NCI-H2171 treated with DMSO at 0.1 percent for 48 hours (cell line): ENCODE results near the gene MAP2K6.

Experiments
- DNase-seq: peaks from one replicate; lab custom pipeline; 2025; lab: John Stamatoyannopoulos, UW

Gene MAP2K6

DNA sequence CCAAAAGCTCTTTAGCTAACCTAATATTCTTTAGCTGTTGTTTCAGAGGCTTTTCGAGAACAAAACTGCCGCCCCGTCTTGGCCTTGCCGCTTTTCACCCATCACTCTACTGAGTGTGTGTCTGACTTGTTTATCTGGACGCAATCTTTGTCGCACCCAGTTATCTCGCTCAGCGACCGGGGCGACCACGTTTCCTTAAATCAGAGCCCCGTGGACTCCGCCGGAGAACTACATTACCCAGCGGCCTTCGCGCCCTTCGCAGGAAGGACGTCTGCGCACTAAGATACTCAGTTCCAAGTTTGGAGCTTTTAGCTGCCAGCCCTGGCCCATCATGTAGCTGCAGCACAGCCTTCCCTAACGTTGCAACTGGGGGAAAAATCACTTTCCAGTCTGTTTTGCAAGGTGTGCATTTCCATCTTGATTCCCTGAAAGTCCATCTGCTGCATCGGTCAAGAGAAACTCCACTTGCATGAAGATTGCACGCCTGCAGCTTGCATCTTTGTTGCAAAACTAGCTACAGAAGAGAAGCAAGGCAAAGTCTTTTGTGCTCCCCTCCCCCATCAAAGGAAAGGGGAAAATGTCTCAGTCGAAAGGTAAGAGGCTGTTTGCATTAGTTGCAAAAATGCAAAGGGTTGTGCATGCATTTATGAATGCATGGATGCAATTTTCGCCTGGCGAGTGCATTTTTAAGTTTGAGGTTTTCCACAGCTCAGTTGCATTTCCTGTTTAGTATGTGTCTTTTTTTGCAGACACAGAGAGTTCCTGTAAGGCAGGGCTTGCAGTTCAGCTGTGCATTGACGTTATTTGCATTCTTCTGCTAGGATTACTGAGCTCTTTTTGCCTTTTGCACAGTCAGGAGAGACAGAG is at the start of gene MAP2K6:
Gene MAP2K6 (plus strand): TSS at position 290 of the 867 bp plus-strand sequence. CDS start 288 bp downstream, at position 578.
- peak; percentile 70 for DNase-seq

DNA sequence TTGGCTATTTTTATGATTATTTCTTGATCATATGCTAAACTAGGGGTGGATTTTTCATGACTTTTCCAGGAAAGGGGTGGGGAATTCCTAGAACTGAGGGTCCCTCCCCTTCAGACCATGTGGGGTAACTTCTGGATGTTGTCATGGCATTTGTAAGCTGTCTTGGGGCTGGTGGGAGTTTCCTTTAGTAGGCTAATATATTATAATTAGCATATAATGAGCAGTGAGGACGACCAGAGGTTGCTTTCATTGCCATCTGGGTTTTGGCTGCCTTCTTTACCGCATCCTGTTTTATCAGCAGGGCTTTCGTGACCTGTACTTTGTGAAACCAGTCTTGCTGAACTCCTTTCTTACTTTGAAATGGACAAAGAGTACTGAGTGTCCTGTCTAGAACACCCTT is 47.2 kb upstream of the MAP2K6 start:
- DNase-seq, result no peak

DNA sequence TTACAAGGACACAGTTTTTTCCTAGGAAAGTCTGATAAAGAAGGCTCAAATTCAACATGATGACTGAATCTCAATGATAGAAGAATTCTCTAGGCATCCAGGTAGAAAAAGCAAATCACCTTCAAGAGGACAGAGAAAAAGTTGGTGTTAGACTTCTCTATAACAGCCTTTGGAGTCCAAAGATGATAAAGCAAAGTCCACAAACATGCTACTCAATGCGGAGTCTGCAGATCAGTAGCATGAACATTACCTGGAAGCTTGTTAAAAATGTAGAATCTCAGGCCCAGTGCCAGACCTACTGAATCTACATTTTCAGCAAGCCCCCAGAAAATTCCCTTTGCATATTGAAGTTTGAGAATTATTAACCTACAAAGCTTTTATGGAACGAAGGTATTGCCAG is 41.4 kb upstream of the MAP2K6 start:
- DNase-seq, result no peak

DNA sequence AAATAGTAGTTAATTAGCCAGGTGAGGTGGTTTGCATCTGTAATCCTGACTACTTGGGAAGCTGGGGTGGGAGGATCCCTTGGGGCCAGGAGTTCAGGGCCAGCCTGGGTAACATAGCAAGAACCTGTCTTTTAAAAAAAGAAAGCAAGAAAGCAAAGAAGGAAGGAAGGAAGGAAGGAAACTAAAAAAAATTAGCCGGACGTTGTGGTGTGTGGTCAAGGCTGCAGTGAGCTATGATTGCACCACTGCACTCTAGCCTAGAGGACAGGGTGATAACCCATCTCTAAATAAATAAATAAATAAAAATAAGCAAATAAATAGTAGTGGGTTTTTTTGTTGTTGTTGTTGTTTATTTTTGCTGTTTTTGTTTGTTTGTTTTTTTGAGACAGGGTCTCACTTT is 39.3 kb upstream of the MAP2K6 start:
- DNase-seq, result no peak

DNA sequence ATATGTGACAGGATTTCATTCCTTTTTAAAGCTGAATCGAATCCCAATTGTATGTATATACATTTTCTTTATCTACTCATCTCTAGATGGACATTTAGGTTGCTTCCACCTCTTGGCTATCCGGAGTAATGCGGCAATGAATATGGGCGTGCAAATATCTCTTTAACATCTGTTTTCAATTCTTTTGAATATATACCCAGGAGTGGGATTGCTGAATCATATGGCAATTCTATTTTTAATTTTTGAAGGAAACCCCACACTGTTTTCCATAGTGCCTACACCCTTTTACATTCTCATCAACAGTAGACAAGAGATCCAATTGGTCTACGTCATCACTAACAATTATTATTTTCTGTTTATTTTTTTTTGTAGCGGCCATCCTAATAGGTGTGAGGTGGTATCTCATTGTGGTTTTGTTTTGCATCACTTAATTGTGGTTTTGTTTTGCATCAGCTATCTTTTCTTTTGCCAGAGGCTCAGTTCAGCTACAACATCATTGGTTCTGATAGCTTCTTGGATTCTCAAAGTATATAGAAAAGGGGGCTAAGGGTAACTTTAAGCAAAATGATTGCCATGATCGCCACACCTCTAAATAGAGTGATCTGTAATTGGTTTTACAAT is 25.6 kb upstream of the MAP2K6 start:
- DNase-seq, result no peak

DNA sequence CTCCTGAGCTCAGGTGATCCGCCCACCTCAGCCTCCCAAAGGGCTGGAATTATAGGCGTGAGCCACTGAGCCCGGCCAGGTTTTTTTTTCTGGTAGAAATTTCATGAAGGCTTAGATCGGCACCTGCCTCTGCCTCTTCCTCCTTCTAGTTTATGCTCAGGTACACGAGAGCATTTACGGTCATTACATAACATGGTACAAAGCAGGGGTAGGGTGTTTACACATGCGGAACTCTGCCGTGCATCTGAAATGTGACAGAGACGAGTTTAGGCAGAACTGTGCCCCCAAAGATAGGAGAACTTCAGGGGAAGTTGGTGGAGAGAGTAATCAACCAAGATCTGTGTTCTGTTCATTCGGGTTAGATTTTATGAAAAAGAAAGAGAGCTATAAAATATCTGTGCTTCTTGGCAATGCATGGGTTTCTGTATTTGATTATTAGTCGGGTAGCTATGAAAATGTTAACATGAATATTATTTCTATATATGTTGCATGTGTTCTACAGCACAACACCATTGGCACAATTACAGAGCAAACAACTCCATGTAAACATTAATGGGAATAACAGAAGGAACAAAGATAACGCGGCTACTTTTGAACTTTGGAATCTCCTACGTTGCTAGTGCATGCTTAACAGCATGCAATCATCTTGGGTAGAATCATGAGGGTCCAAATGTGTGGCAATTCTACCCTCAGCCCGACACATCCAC is 23.5 kb upstream of the MAP2K6 start:
- DNase-seq, result no peak

DNA sequence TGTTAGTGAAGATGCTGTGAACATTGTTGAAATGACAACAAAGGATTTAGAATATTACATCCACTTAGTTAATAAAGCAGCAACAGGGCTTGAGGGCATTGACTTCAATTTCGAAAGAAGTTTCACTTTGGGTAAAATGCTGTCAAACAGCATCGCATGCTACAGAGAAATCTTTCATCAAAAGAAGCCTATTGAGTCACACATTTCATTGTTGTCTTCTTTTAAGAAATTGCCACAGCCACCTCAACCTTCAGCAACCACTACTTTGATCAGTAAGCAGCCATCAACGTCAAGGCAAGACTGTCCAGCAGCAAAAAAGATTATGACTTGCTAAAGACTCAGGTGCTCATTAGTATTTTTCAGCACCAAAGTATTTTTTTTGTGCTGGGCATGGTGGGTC is 13.2 kb upstream of the MAP2K6 start:
- no peak for DNase-seq

DNA sequence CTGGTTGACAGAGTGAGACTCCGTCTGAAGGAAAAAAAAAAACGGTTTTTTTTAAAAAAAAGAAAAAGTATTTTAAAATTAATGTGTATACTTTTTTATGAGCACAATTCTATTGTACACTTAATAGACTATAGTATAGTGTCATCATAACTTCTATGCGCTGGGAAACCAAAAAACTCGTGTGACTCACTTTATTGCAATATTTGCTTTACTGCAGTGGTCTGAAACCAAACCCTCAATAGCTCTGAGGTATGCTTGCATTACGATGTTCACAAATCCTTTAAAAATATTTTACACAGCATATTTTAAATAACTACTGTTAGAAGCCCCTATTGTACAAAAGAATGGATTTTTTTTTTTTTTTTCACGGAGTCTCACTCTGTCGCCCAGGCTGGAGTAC is 12.4 kb upstream of the MAP2K6 start:
- no peak for DNase-seq

DNA sequence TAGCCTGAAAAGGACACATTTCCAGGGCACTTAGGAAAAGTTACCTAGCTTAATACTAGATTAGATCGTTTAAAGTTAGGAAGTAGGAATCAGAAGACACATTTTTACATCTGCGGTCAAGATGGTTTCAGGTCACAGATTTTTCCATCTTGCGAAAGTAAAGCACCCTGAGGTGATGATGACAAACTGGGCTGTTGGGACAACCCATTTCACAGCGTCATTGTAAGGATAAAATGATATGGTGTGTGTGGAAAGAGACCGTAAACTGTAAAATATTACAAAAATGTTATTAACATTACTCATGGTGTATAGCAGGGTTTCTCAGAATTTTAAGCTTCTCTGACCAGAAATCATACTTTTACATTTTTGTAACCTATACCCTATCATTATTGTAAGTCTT is 10.1 kb upstream of the MAP2K6 start:
- DNase-seq, result no peak

DNA sequence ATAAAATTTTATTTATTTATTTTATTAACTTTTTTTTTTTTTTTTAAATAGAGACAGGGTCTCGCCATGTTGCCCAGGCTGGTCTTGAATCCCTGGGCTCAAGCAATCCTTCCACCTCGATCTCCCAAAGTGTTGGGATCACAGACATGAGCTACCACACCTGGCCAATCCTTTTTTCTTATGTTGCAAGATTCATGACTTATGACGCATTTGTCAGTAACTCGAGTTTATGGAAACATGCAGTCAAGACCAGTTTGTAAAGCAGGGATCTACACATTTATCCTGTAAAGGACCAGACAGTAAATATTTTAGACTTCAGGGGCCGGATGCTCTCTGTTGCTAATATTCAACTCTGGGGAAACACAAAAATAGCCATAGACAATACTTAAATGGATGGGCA is 9.4 kb upstream of the MAP2K6 start:
- DNase-seq, result no peak

DNA sequence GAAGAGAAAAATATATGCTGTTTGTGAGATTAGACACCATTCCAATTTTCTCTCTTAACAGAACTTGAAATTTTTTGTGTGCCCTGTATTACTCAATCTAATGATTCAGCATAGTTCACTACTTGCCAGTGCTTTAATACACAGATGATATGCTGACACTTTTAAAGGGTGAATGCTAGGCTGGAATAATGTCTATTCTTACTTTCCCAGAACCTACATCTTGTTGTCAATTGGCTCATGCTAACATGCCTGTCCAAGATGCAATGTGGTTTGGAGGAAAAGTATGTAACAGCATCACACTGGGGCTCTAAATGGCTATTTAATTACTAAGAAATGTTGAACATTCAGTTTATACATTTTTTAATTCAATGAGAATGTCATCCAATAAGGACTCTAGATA is 7.6 kb upstream of the MAP2K6 start:
- DNase-seq, result no peak

DNA sequence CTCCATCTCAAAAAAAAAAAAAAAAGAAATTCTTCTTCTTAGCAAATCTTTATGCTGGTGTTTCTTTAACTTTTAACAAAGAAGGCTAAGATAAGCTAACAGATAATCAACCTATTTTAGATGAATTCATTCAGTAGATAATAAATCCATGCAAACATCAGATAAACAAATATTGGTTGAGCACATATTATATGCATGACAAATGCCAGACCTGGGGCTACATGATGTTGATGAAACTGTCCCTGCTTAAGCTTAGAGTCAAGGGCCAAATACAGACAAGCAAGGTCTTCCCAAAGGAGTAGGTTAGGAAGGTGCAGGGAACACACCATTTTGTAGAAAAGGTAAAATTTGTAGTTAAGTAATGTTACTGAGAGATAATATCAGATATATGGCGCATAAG is 6.7 kb upstream of the MAP2K6 start:
- DNase-seq, result no peak

DNA sequence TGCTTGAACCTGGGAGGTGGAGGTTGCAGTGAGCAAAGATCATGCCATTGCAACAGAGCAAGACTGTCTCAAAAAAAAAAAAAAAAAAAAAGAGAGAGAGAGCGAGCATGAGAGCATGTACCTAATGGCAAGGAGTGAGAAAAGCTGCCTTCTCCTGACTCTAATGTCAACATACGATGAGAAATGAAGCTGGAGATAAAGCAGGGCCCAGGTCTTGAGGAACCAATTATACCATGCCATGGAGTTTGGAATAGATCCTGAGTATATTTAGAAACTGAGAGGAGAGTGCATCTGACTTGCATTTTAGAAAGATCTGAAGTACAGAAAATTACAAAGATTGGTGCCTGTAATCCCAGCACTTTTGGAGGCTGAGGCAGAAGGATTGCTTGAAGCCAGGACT is 3.8 kb upstream of the MAP2K6 start:
- no peak for DNase-seq

DNA sequence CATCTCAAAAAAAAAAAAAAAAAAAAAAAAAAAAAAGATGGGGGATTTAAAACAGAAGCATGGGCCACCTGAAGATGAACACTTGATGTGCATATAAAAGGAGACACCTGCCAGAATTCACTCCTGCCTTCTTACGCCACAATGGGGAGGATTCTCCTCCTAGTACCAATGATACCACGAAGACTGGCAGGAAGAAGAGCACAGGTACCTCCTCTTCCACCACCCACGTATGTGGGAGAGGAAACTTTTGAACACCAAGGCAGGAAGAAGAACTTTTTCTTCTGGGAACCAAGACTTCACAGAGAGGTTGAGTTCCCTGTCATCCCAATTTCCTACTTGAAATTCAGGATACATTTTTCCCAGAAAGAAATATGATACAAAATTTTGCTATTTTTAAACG is 2.7 kb upstream of the MAP2K6 start:
- no peak for DNase-seq

DNA sequence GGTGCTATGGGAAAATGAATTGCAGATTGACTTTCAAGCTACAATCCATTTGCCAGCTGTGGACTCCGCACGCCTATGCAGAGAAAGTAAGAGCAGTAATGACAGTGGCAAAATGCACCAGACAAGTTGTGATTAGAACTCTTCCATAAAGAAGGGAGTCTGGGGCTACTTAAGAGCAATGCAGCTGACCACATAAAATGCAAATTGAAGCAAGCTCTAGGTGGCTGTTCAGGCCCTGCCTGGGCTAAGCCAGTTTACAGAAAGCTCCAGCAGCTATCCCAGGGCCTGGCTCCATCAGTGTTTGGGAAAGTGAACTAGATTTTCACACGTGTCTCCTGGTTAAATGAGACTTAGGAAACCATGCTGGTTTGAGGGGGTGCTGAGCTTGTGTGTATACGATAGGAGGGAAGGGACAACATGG is 2.2 kb upstream of the MAP2K6 start:
- no peak for DNase-seq

DNA sequence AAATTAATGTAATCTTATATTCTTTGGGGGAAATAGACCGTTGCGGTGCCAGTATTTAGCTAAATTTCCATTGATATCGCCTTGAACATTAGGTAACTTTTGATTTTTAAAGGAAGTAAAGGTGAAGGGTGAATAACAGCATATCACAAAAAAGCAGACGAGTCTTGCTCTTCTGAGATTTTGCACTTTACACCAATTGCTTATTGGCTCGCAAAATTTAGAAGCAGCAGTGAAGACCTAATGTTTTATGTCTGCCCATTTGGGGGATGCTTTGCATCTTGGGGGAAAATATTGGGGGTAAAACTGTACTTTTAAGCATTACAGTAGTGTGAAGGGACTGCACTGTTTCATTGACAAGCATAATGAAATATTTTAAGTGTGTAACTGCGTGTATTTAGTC is 934 bp downstream of the MAP2K6 start:
- DNase-seq, result no peak

DNA sequence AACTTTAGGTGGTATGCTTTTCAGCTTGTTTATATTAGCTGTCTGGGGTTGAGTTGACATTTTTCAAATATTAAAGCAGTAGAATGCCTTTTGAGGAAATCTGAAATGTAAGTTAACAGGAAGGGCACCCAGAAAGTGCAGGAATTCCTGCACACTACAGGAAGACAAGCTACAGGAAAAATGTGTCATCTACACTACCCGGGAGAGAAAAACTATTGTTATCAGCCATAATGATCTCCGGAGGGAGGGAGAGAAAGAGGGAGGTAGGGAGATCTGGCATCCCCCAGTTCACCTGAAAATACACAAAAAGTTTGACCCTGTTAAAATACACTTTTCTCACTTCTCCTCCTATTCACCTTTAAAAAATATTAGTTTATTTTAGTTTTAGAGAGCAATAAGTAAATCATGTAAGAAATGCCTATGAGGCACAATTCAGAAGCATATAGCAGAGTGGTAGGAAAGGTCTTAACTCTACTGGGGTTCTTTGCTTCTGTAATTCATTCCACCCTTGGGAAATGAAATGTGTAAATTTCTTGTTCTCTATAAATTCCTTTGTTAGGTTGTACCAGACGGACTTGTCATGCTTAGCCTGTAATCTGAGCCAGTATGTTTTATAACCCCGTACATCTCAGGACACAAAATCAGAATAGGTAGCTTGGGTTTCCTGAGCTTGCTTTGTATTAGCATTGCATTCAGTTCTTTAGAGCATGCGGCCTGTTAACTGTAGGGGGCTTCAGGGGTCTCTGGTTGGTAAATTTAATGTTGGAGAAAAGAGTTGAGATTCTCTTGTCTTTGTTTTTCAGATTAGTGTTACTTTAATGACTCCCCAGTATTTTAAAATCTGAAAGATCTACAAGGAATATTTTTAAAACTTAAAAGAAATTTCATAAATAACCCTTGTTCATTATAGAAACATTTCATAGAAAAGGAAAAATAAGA is 3.3 kb downstream of the MAP2K6 start:
- peak; percentile 53 for DNase-seq

DNA sequence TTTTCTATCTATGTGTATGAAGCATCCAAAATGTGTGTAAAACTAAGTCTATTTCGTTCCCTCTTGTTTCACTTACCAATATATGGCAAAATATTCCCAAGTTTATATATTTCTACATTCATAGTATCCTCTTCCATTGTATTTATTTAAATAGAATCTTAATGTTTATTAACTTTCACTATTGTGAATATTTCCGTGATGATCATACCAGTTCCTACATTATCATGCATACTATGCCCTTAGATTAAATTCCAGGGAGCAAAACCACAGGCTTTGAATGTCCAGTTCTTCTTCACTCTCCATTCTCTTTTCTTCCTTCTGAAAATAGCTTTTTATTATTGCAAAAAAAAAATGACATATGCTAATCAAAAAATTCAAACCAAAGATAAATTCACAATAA is 4.0 kb downstream of the MAP2K6 start:
- no peak for DNase-seq

DNA sequence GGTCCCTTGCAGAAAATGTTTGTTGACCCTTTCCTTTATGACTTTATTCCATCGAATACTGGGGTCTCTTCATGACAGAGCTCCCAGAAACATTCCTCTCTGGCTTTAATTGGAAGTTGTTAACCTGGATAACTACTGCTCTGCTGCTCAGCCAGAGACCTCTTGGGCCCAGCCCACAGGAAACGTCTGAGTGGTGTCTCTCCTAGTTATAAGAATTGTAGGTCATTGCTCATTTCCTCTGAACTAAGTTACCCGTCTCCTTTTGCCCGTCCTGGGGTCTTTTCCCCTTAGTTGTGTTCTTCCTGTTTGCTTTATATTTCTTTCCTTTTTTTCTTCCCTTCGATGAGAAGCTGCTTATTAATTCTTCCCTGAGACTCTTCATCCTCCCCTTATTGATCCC is 9.0 kb downstream of the MAP2K6 start:
- DNase-seq, result no peak

DNA sequence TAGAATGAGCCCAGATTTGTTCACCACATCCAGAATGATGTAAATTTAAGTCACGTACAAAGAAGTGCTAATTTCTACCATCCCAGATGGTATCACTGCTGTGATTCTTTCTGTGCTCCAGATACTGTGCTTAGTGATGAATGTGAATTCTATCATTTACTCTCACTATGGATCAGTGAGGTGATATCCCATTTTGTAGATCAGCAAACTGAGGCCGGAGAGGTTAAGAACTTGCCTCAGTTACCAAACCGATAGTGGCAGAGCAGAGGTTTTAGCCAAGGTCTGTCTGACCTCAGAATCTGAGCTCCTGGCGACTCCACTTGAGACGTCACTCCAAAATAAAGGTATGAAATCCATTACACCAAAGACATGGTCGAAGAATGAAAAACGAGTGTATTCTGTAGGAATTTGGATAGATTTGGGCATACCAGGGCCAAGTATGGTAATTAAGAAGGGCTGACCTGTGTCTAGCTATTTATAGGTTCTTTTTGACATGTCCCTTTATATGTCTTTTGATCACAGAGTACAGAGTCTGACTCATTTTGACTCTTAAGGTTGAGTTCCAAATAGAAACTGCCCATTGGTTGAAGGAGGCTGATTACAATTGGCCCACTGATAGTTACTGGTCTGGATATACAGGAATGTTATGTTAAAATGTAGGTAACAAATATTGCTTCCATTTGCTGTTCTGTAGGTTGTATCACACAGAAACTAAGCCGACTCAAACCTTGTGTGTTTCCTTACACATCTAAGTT is 10.0 kb downstream of the MAP2K6 start:
- DNase-seq, result no peak

DNA sequence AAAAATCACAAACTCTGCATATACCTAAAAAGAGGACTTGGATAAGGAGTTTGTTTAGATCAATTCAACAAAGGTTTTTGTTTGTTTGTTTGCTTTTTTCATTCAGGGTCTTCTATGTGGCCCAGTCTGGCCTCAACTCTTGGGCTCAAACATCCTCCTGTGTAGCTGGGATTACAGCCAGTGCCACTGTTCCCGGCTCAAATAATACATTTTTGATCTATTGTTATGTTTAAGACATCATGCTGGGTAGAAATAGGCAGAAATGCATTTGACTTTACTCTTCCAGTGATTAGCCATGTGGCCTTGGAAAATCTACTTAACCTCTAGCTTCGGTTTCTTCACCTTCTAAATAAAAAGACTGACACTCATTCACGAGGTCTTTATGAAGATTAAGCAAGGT is 11.5 kb downstream of the MAP2K6 start:
- no peak for DNase-seq
